H1 (cell line): ENCODE measurements around the gene BIRC5. TPM values are rescaled to one million over a fixed set of nuclear protein-coding genes. Genes with fewer than 3 reads are reported as not detected.

Experiments used
- CTCF ChIA-PET: fragments of 300-600 bp; sonication (Branson Sonifier 250); formaldehyde crosslinking; loops from one replicate; lab custom pipeline; 2021; ENCODE audit not compliant: partially characterized antibody; lab: Charles Lee
- POLR2A ChIA-PET: fragments of 300-600 bp; sonication (Branson Sonifier 250); formaldehyde crosslinking; loops from one replicate; lab custom pipeline; 2021; ENCODE audit warnings: inconsistent platforms; ENCODE audit not compliant: partially characterized antibody; lab: Charles Lee
- DNase-seq, 2 experiments: peaks; one replicate each; pipeline versions ENCODE4 v3.0.0 to v3.0.0-alpha.2; 2010 to 2022; ENCODE audit warnings: low spot score in 2 of 2, low read depth in 1 of 2, mixed read lengths in 1 of 2
- FAIRE-seq: peaks from 2 replicates; lab custom pipeline; 2011; peaks lifted over from hg19 to GRCh38; lab: Jason Lieb, UNC
- H2AFZ ChIP-seq: 2 replicates; pipeline ENCODE4 v1.8.1; 2012; ENCODE audit warnings: low read length, inconsistent platforms
- H2AK5ac ChIP-seq: 2 replicates; pipeline ENCODE4 v1.6.1; 2013; ENCODE audit warnings: low read depth, low read length
- H2BK120ac ChIP-seq: replicated peaks from 2 replicates; pipeline ENCODE3; 2013; ENCODE audit warnings: low read depth, low read length, inconsistent platforms
- H2BK12ac ChIP-seq: 2 replicates; pipeline ENCODE4 v1.6.1; 2013; ENCODE audit warnings: low read depth, low read length
- H2BK15ac ChIP-seq: 2 replicates; pipeline ENCODE4 v1.6.1; 2013; ENCODE audit warnings: low read length
- H2BK20ac ChIP-seq: 2 replicates; pipeline ENCODE4 v1.6.1; 2013; ENCODE audit warnings: low read length
- H2BK5ac ChIP-seq: 2 replicates; pipeline ENCODE4 v1.6.1; 2013; ENCODE audit warnings: low read depth, low read length
- H3K14ac ChIP-seq: 2 replicates; pipeline ENCODE4 v1.6.1; 2013; ENCODE audit warnings: inconsistent platforms; ENCODE audit not compliant: insufficient read length
- H3K18ac ChIP-seq: 2 replicates; pipeline ENCODE4 v1.6.1; 2013; ENCODE audit warnings: low read length; ENCODE audit errors: extremely low read depth
- H3K23ac ChIP-seq: 2 replicates; pipeline ENCODE4 v1.6.1; 2013; ENCODE audit warnings: inconsistent platforms; ENCODE audit not compliant: insufficient read length
- H3K23me2 ChIP-seq: 2 replicates; pipeline ENCODE4 v1.6.1; 2013; ENCODE audit warnings: low read depth, low read length
- H3K27ac ChIP-seq: 2 replicates; pipeline ENCODE4 v1.6.1; 2011; ENCODE audit warnings: low read depth, low read length, inconsistent platforms
- H3K27me3 ChIP-seq, 4 experiments: replicated peaks in 1 of 4; 1 replicate in 1 of 4; 2 replicates in 3 of 4; pipeline versions ENCODE4 v1.6.1 to v1.8.1; 2011 to 2013; ENCODE audit warnings: low read length in 3 of 4, mild to moderate bottlenecking in 3 of 4, inconsistent platforms in 2 of 4, mixed read lengths in 2 of 4, moderate library complexity in 1 of 4; ENCODE audit not compliant: control insufficient read depth in 3 of 4, insufficient read depth in 3 of 4; ENCODE audit errors: extremely low read depth in 1 of 4
- H3K36me3 ChIP-seq, 4 experiments: 2 replicates each; pipeline versions ENCODE4 v1.6.1 to v1.8.1; 2011 to 2013; ENCODE audit warnings: mild to moderate bottlenecking in 4 of 4, low read length in 3 of 4, moderate library complexity in 2 of 4, control low read depth in 1 of 4, inconsistent platforms in 1 of 4; ENCODE audit not compliant: insufficient read depth in 4 of 4, control insufficient read depth in 2 of 4
- H3K4ac ChIP-seq: replicated peaks from 2 replicates; pipeline ENCODE3; 2013; ENCODE audit warnings: low read length, low read depth, mixed read lengths, inconsistent platforms; ENCODE audit not compliant: insufficient read length
- H3K4me1 ChIP-seq, 4 experiments: replicated peaks in 1 of 4; 1 replicate in 1 of 4; 2 replicates in 3 of 4; pipeline versions ENCODE4 v1.6.1 to v1.8.1; 2011 to 2013; ENCODE audit warnings: low read length in 3 of 4, inconsistent platforms in 2 of 4, mixed read lengths in 1 of 4; ENCODE audit not compliant: insufficient read depth in 4 of 4, control insufficient read depth in 3 of 4
- H3K4me2 ChIP-seq, 2 experiments: 2 replicates each; pipeline versions ENCODE4 v1.6.1 to v1.8.1; 2011 to 2013; ENCODE audit warnings: low read depth in 2 of 2, low read length in 2 of 2, control low read depth in 1 of 2, inconsistent platforms in 1 of 2, mild to moderate bottlenecking in 1 of 2; ENCODE audit not compliant: insufficient read depth in 1 of 2
- H3K4me3 ChIP-seq, 4 experiments: fragments of 200-600, 300-600 bp in 1 of 4; sonication (generic), shearing (Covaris generic), sonication (Bioruptor Twin) in 1 of 4; 2 replicates each; pipeline versions ENCODE4 v1.5.1 to v1.8.1; 2011 to 2016; ENCODE audit warnings: low read length in 4 of 4, low read depth in 3 of 4, control low read depth in 2 of 4, inconsistent platforms in 2 of 4, mild to moderate bottlenecking in 2 of 4, mixed read lengths in 1 of 4, moderate library complexity in 1 of 4; ENCODE audit not compliant: insufficient read depth in 2 of 4; ENCODE audit errors: extremely low read depth in 1 of 4
- H3K56ac ChIP-seq: replicated peaks from 2 replicates; pipeline ENCODE3; 2013; ENCODE audit warnings: low read depth, mild to moderate bottlenecking, mixed read lengths, low read length, inconsistent platforms; ENCODE audit not compliant: insufficient read length
- H3K79me1 ChIP-seq: 2 replicates; pipeline ENCODE4 v1.6.1; 2013; ENCODE audit warnings: low read depth, low read length, control low read depth
- H3K79me2 ChIP-seq, 2 experiments: 2 replicates each; pipeline versions ENCODE4 v1.6.1 to v1.8.1; 2012 to 2013; ENCODE audit warnings: low read length in 2 of 2, mild to moderate bottlenecking in 2 of 2, inconsistent platforms in 1 of 2; ENCODE audit not compliant: insufficient read depth in 2 of 2, control insufficient read depth in 1 of 2
- H3K9ac ChIP-seq, 4 experiments: replicated peaks in 1 of 4; 1 replicate in 1 of 4; 2 replicates in 3 of 4; pipeline versions ENCODE4 v1.6.1 to v1.8.1; 2011 to 2013; ENCODE audit warnings: low read depth in 3 of 4, low read length in 3 of 4, control low read depth in 2 of 4, mild to moderate bottlenecking in 2 of 4, moderate library complexity in 2 of 4, inconsistent platforms in 1 of 4; ENCODE audit errors: extremely low read depth in 1 of 4
- H3K9me3 ChIP-seq, 2 experiments: 2 replicates each; pipeline versions ENCODE4 v1.6.1 to v1.8.1; 2012 to 2013; ENCODE audit warnings: mild to moderate bottlenecking in 2 of 2, moderate library complexity in 2 of 2, control low read depth in 1 of 2, inconsistent platforms in 1 of 2, low read depth in 1 of 2, low read length in 1 of 2, mixed read lengths in 1 of 2; ENCODE audit not compliant: insufficient read depth in 2 of 2
- H4K20me1 ChIP-seq, 2 experiments: replicated peaks in 1 of 2; 2 replicates each; pipeline versions ENCODE3 to v1.8.1; 2011 to 2013; ENCODE audit warnings: inconsistent platforms in 2 of 2, low read length in 2 of 2, mild to moderate bottlenecking in 1 of 2; ENCODE audit not compliant: insufficient read depth in 2 of 2, control insufficient read depth in 1 of 2
- H4K5ac ChIP-seq: 2 replicates; pipeline ENCODE4 v1.6.1; 2013; ENCODE audit warnings: low read length, low read depth, mixed read lengths, inconsistent platforms; ENCODE audit not compliant: insufficient read length
- H4K8ac ChIP-seq: 2 replicates; pipeline ENCODE4 v1.8.0; 2013; ENCODE audit warnings: mild to moderate bottlenecking, moderate library complexity, low read length, inconsistent platforms; ENCODE audit not compliant: insufficient read depth; ENCODE audit errors: extremely low read depth
- H4K91ac ChIP-seq: replicated peaks from 2 replicates; pipeline ENCODE3; 2013; ENCODE audit warnings: low read length, mixed read lengths, inconsistent platforms; ENCODE audit not compliant: insufficient read length
- CHD1 ChIP-seq: IDR thresholded peaks from 2 replicates; pipeline ENCODE4 v1.6.1; 2012; ENCODE audit warnings: low read depth, low read length, improper control_type of control experiment
- POLR2AphosphoS5 ChIP-seq: IDR thresholded peaks from 2 replicates; pipeline ENCODE4 v1.6.1; 2011; ENCODE audit warnings: low read depth, low read length
- RXRA ChIP-seq: IDR thresholded peaks from 2 replicates; pipeline ENCODE4 v1.6.1; 2011; ENCODE audit warnings: low read depth, mild to moderate bottlenecking, low read length, moderate library complexity; ENCODE audit not compliant: insufficient read depth
- WGBS, 2 experiments: shearing (Covaris generic) in 1 of 2; methylation state at CpG; one replicate each; pipeline versions ENCODE4 v1.1.6 to v1.1.7; 2013 to 2015; ENCODE audit warnings: low lambda C conversion rate in 2 of 2, mixed read lengths in 2 of 2, inconsistent platforms in 1 of 2, low coverage in 1 of 2, missing lambda C conversion rate in 1 of 2; ENCODE audit not compliant: insufficient replicate concordance in 2 of 2, insufficient coverage in 1 of 2, insufficient read length in 1 of 2; ENCODE audit errors: extremely low coverage in 1 of 2, missing lambda C conversion rate in 1 of 2; 5-methylcytosine and 5-hydroxymethylcytosine counted together
- polyA plus RNA-seq, 7 experiments: library from polyadenylated mRNA; depleted of rRNA in 3 of 7; stranded (reverse) in 5 of 7; unstranded in 2 of 7; fragments of >200 nt in 5 of 7; fragments of 200-250 nt in 2 of 7; gene quantifications; 1 replicate in 5 of 7; 2 replicates in 1 of 7; 4 replicates in 1 of 7; pipeline versions ENCODE4 v1.2.1 to v1.2.3, GENCODE V29; 2011 to 2013; ENCODE audit warnings: missing spikeins in 2 of 7, mixed read lengths in 2 of 7
- total RNA-seq: library from RNA; stranded (reverse); fragmentation: NEBNext Ultra II Directional; extraction: Animal tissue kit (Norgen Biotek cat#: 25700); gene quantifications from 2 replicates; pipeline ENCODE4 v1.2.1, GENCODE V29; 2021

The BIRC5 gene
- total and polyA plus RNA-seq, 2 of the 8 experiments (the other 6 are each of a cell fraction or from before 2014, with no cell fraction given): 42.2 to 108 TPM

GRCh38 chr17:78172249-78173051, 41.6 kb upstream of the BIRC5 start:
- H3K4me2 ChIP-seq: peak overlapping the region in 1 of 2 experiments; percentile 40; a peak in 2 of 4 replicates
- no peak overlapping the region for H2BK15ac ChIP-seq
- H2BK12ac ChIP-seq: no peak overlapping the region
- H3K4me3 ChIP-seq: no peak overlapping the region
- CTCF ChIA-PET: interaction anchor here (0.6 to 10.0 kb wide), 6 partner anchors 14 to 1662 kb away, joined by 3 to 87 read pairs (median 7); partner anchors contain the start of gene TK1
- 74% methylated on average over 19 of the region's 19 CpGs; no CpG with 5 or more reads in 1 of the 2 experiments for whole genome bisulfite sequencing, 2 experiments
- no peak overlapping the region for H2BK5ac ChIP-seq
- H2BK20ac ChIP-seq: no peak overlapping the region
- H2BK120ac ChIP-seq: no peak overlapping the region
- H3K14ac ChIP-seq: no peak overlapping the region
- peaks cover 15 to 22% of the 10 kb centered on the region in 2 experiments for H4K20me1 ChIP-seq
- H3K79me2 ChIP-seq: no peaks in the 10 kb centered on the region
- H3K79me1 ChIP-seq: peaks cover 6% of the 10 kb centered on the region
- H4K5ac ChIP-seq: no peak overlapping the region
- no peak overlapping the region for H4K91ac ChIP-seq
- TF ChIP-seq RXRA (no peak), CHD1 (no peak), POLR2AphosphoS5 (peak; percentile 49; the same call in 1 of the 2 replicates)
- no peak overlapping the region for H3K9ac ChIP-seq
- peaks cover 5 to 36% (median 16%) of the 10 kb centered on the region in 4 experiments for H3K4me1 ChIP-seq
- no peaks in the 10 kb centered on the region for H3K27me3 ChIP-seq
- peaks cover 7 to 32% (median 13%) of the 10 kb centered on the region in 4 experiments; a peak in 7 of 8 replicates for H3K36me3 ChIP-seq
- H3K23ac ChIP-seq: no peak overlapping the region
- peaks cover 5% of the 10 kb centered on the region; the same call in 1 of the 2 replicates for H3K23me2 ChIP-seq
- peak in 1 of 2 experiments; percentile 61 for DNase-seq
- FAIRE-seq: no peak
- no peak overlapping the region for H2AK5ac ChIP-seq
- H4K8ac ChIP-seq: no peak overlapping the region
- H3K18ac ChIP-seq: no peak overlapping the region; the same call in 1 of the 2 replicates
- H3K56ac ChIP-seq: no peak overlapping the region
- no peak overlapping the region for H3K4ac ChIP-seq
- H3K9me3 ChIP-seq: no peaks in the 10 kb centered on the region
- H2AFZ ChIP-seq: no peak overlapping the region
- POLR2A ChIA-PET: interaction anchor here (0.9 to 10.2 kb wide), 17 partner anchors 10 to 78 kb away, joined by 3 to 131 read pairs (median 4); partner anchors contain the start of genes AFMID and TK1
- no peak overlapping the region for H3K27ac ChIP-seq
